Activated naive CD8-positive, alpha-beta T cell treated with anti-CD3 and anti-CD28 coated beads, Interleukin-2, amount 50 U/mL, for 24 hours (primary cell): Measurements from ENCODE around the gene EFHB.

Experiments used
- ATAC-seq: fragments of 150-1000 bp; cut with Tn5 transposase; one replicate; pipeline ENCODE4 v1.10.0; 2021
- DNase-seq: peaks from one replicate; pipeline ENCODE4 v3.0.0; 2021
- H3K27ac Mint-ChIP-seq: one replicate; pipeline ENCODE4 v1.8.0; 2021; ENCODE audit warnings: mild to moderate bottlenecking, mixed read lengths
- H3K27me3 Mint-ChIP-seq: one replicate; pipeline ENCODE4 v1.8.0; 2021; ENCODE audit warnings: mixed read lengths
- H3K36me3 Mint-ChIP-seq: one replicate; pipeline ENCODE4 v1.8.0; 2021; ENCODE audit warnings: low read depth, mixed read lengths
- H3K4me1 Mint-ChIP-seq: one replicate; pipeline ENCODE4 v1.8.0; 2021; ENCODE audit warnings: mixed read lengths
- H3K4me3 Mint-ChIP-seq: one replicate; pipeline ENCODE4 v1.8.0; 2021; ENCODE audit warnings: mild to moderate bottlenecking, moderate library complexity, mixed read lengths
- H3K9me3 Mint-ChIP-seq: one replicate; pipeline ENCODE4 v1.8.0; 2021; ENCODE audit warnings: mixed read lengths

Gene EFHB

GRCh38 chr3:19945969-19946831 lies 12.2 kb upstream of the EFHB start:
- DNase-seq = peak; percentile 12
- Mint-ChIP-seq H3K36me3 (peaks cover 13% of the 10 kb centered on the region), H3K9me3 (no peaks in the 10 kb centered on the region), H3K27ac (peak overlapping the region; percentile 98), H3K27me3 (peaks cover 2% of the 10 kb centered on the region), H3K4me3 (peak overlapping the region; percentile 97), H3K4me1 (peaks cover 48% of the 10 kb centered on the region)
- ATAC-seq = no peak

GRCh38 chr3:19945534-19945933 lies 11.5 kb upstream of the EFHB start:
- Mint-ChIP-seq H3K27ac (no peak overlapping the region), H3K4me1 (peaks cover 43% of the 10 kb centered on the region)

GRCh38 chr3:19940643-19941042 lies 6.6 kb upstream of the EFHB start:
- H3K27ac Mint-ChIP-seq = no peak overlapping the region
- no peaks in the 10 kb centered on the region for H3K9me3 Mint-ChIP-seq
- DNase-seq = no peak
- H3K4me1 Mint-ChIP-seq = peaks cover 20% of the 10 kb centered on the region
- no peak for ATAC-seq
- H3K27me3 Mint-ChIP-seq = peaks cover 2% of the 10 kb centered on the region
- no peaks in the 10 kb centered on the region for H3K36me3 Mint-ChIP-seq
- H3K4me3 Mint-ChIP-seq = no peak overlapping the region

More at GRCh38 chr3:19945534-19945933, 11.5 kb upstream of the EFHB start:
- no peaks in the 10 kb centered on the region for H3K9me3 Mint-ChIP-seq
- H3K4me3 Mint-ChIP-seq = peak overlapping the region; percentile 97
- peaks cover 2% of the 10 kb centered on the region for H3K27me3 Mint-ChIP-seq
- peaks cover 8% of the 10 kb centered on the region for H3K36me3 Mint-ChIP-seq
- DNase-seq (no peak), ATAC-seq (no peak)

- DNase-seq (no peak), ATAC-seq (no peak)
- no peak overlapping the region for H3K4me3 Mint-ChIP-seq
- H3K36me3 Mint-ChIP-seq = no peaks in the 10 kb centered on the region
- peaks cover 9% of the 10 kb centered on the region for H3K27me3 Mint-ChIP-seq
- H3K27ac Mint-ChIP-seq = no peak overlapping the region
- H3K4me1 Mint-ChIP-seq = peaks cover 25% of the 10 kb centered on the region
- peaks cover 5% of the 10 kb centered on the region for H3K9me3 Mint-ChIP-seq
Measured at GRCh38 chr3:19938295-19938627, 4.2 kb upstream of the EFHB start.

- H3K9me3 Mint-ChIP-seq = peaks cover 5% of the 10 kb centered on the region
- ATAC-seq (peak; percentile 91), DNase-seq (no peak)
- peak overlapping the region; percentile 82 for H3K27ac Mint-ChIP-seq
- peaks cover 27% of the 10 kb centered on the region for H3K4me1 Mint-ChIP-seq
- no peak overlapping the region for H3K4me3 Mint-ChIP-seq
- H3K27me3 Mint-ChIP-seq = peaks cover 9% of the 10 kb centered on the region
- H3K36me3 Mint-ChIP-seq = no peaks in the 10 kb centered on the region
Measured at GRCh38 chr3:19937459-19938294, 3.7 kb upstream of the EFHB start.

GRCh38 chr3:19932422-19932821 lies 1.6 kb downstream of the EFHB start:
- Mint-ChIP-seq H3K27ac (peak overlapping the region; percentile 94), H3K27me3 (peaks cover 8% of the 10 kb centered on the region), H3K9me3 (peaks cover 5% of the 10 kb centered on the region), H3K36me3 (no peaks in the 10 kb centered on the region), H3K4me3 (peak overlapping the region; percentile 38), H3K4me1 (peaks cover 42% of the 10 kb centered on the region)
- no peak for DNase-seq
- no peak for ATAC-seq

- DNase-seq = no peak
- peaks cover 5% of the 10 kb centered on the region for H3K9me3 Mint-ChIP-seq
- H3K27me3 Mint-ChIP-seq = peaks cover 8% of the 10 kb centered on the region
- ATAC-seq = peak; percentile 53
- peaks cover 36% of the 10 kb centered on the region for H3K4me1 Mint-ChIP-seq
- peak overlapping the region; percentile 94 for H3K27ac Mint-ChIP-seq
- H3K4me3 Mint-ChIP-seq = peak overlapping the region; percentile 38
- H3K36me3 Mint-ChIP-seq = no peaks in the 10 kb centered on the region
Measured at GRCh38 chr3:19931767-19932188, 2.2 kb downstream of the EFHB start.

GRCh38 chr3:19931180-19931692 lies 2.8 kb downstream of the EFHB start:
- peaks cover 5% of the 10 kb centered on the region for H3K9me3 Mint-ChIP-seq
- ATAC-seq = peak; percentile 90
- H3K4me3 Mint-ChIP-seq = peak overlapping the region; percentile 38
- peaks cover 8% of the 10 kb centered on the region for H3K27me3 Mint-ChIP-seq
- no peaks in the 10 kb centered on the region for H3K36me3 Mint-ChIP-seq
- H3K27ac Mint-ChIP-seq = peak overlapping the region; percentile 94
- H3K4me1 Mint-ChIP-seq = peaks cover 36% of the 10 kb centered on the region
- DNase-seq = peak; percentile 46

GRCh38 chr3:19920401-19921080 lies 13.5 kb downstream of the EFHB start:
- Mint-ChIP-seq H3K4me1 (no peaks in the 10 kb centered on the region), H3K27me3 (no peaks in the 10 kb centered on the region), H3K36me3 (no peaks in the 10 kb centered on the region), H3K4me3 (no peak overlapping the region), H3K9me3 (no peaks in the 10 kb centered on the region), H3K27ac (no peak overlapping the region)
- DNase-seq = no peak
- no peak for ATAC-seq

- Mint-ChIP-seq H3K9me3 (no peaks in the 10 kb centered on the region), H3K4me1 (no peaks in the 10 kb centered on the region), H3K36me3 (peaks cover 3% of the 10 kb centered on the region), H3K27me3 (no peaks in the 10 kb centered on the region), H3K4me3 (no peak overlapping the region), H3K27ac (no peak overlapping the region)
- no peak for ATAC-seq
- no peak for DNase-seq
Measured at GRCh38 chr3:19917167-19917566, 16.9 kb downstream of the EFHB start.

GRCh38 chr3:19911452-19911851 lies 22.6 kb downstream of the EFHB start:
- Mint-ChIP-seq H3K36me3 (peaks cover 6% of the 10 kb centered on the region), H3K27me3 (no peaks in the 10 kb centered on the region)
- ATAC-seq = no peak

GRCh38 chr3:19907523-19907922 lies 26.5 kb downstream of the EFHB start:
- DNase-seq (no peak), ATAC-seq (no peak)
- Mint-ChIP-seq H3K27me3 (no peaks in the 10 kb centered on the region), H3K4me3 (no peak overlapping the region), H3K9me3 (peaks cover 9% of the 10 kb centered on the region), H3K27ac (no peak overlapping the region), H3K4me1 (no peaks in the 10 kb centered on the region), H3K36me3 (peaks cover 3% of the 10 kb centered on the region)

More at GRCh38 chr3:19911452-19911851, 22.6 kb downstream of the EFHB start:
- no peak overlapping the region for H3K27ac Mint-ChIP-seq
- H3K4me3 Mint-ChIP-seq = no peak overlapping the region
- H3K9me3 Mint-ChIP-seq = peaks cover 9% of the 10 kb centered on the region
- H3K4me1 Mint-ChIP-seq = no peaks in the 10 kb centered on the region
- no peak for DNase-seq

- DNase-seq (no peak), ATAC-seq (no peak)
- Mint-ChIP-seq H3K27me3 (no peaks in the 10 kb centered on the region), H3K27ac (no peak overlapping the region), H3K9me3 (no peaks in the 10 kb centered on the region), H3K4me3 (no peak overlapping the region), H3K4me1 (peaks cover 2% of the 10 kb centered on the region), H3K36me3 (no peaks in the 10 kb centered on the region)
Measured at GRCh38 chr3:19903649-19904048, 30.4 kb downstream of the EFHB start.

GRCh38 chr3:19901918-19902317 lies 32.1 kb downstream of the EFHB start:
- DNase-seq (no peak), ATAC-seq (no peak)
- Mint-ChIP-seq H3K27ac (no peak overlapping the region), H3K27me3 (no peaks in the 10 kb centered on the region), H3K4me1 (peaks cover 2% of the 10 kb centered on the region), H3K4me3 (no peak overlapping the region), H3K9me3 (no peaks in the 10 kb centered on the region), H3K36me3 (no peaks in the 10 kb centered on the region)
